Measurements from ENCODE around the gene FNIP1.
"Not testable (repeated sequence)": the region's sequence is repeated elsewhere in the genome, so short reads cannot be mapped to it uniquely, and the experiment has no call there.

The FNIP1 gene

GRCh38 chr5:131607418-131607817 is 189.4 kb downstream of the FNIP1 start:
- TF ChIP-seq CTCF (IDR thresholded peaks at IDR 0.05; ENCODE audit: extremely low read depth, missing control alignments) = no peak
- DNase-seq (ENCODE audit: low spot score) = no peak

GRCh38 chr5:131605086-131605485 is 191.7 kb downstream of the FNIP1 start:
- no peak for DNase-seq (ENCODE audit: low spot score)
- TF ChIP-seq CTCF (IDR thresholded peaks at IDR 0.05; ENCODE audit: extremely low read depth, missing control alignments) = no peak

- DNase-seq (ENCODE audit: low spot score) = peak; percentile 31
- TF ChIP-seq CTCF (IDR thresholded peaks at IDR 0.05; ENCODE audit: extremely low read depth, missing control alignments) = no peak
Measured at GRCh38 chr5:131595088-131596033, 201.5 kb downstream of the FNIP1 start.

- no peak for DNase-seq (ENCODE audit: low spot score)
- no peak for TF ChIP-seq CTCF (IDR thresholded peaks at IDR 0.05; ENCODE audit: extremely low read depth, missing control alignments)
Measured at GRCh38 chr5:131593921-131594320, 202.9 kb downstream of the FNIP1 start.

GRCh38 chr5:131593436-131593835 is 203.4 kb downstream of the FNIP1 start:
- not testable (repeated sequence) for DNase-seq (ENCODE audit: low spot score)

All from GM20000 (cell line).